ENCODE measurements around the gene CPAMD8.

GRCh38 chr19:16943942-16944625 is 82.5 kb downstream of the CPAMD8 start:
- TF ChIP-seq RAD21 (IDR thresholded peaks at IDR 0.05; ENCODE audit: low read depth) (no peak), CTCF (IDR thresholded peaks at IDR 0.05 in 2 of 3, conservative IDR thresholded peaks at IDR 0.05 in 1 of 3; ENCODE audit: borderline replicate concordance in 1 of 3, insufficient read depth in 1 of 3, low read depth in 2 of 3, low read length in 2 of 3) (no peak)
